ENCODE results near the gene THAP12.
"Not testable (repeated sequence)": the region's sequence is repeated elsewhere in the genome, so short reads cannot be mapped to it uniquely, and the experiment has no call there.

Gene THAP12

DNA sequence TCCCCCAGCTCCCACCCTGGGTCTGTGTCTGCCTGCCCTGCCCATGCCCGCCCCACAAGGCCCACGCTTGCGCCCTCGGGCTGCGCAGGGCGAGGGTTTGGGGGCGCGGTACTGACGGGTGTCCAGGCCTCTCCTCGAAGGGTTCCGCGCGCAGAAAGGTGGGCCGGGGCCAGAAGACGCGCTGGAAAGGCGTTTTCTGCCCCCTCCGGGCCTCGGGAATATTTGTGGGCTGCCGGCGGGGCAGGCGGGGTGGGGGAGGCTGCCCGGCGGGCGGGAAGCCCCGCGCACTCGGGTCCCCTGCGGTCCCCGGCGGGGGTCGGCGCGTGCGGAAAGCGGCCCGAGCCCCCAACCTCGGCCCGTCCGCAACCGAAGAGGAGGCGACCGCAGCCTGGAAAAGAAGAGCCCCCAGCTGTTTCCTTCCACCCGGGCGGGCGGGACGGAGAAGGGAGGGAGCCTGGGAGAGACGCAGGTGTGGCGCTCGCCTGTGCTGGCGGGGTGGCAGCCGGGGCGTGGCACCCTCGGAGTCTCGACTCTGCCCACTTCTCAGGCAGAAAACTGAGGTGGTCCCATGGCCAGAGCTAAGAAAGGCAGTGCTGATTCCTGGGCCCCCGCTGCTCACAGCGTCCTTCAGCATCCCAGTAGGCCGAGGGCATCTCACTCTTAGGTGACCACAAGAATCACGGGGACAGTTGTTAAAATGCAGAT is 59.0 kb downstream of the THAP12 start:
- H3K27me3 ChIP-seq (ENCODE audit: insufficient read depth, poor library complexity, severe bottlenecking): no peaks in the 10 kb centered on the region
- no peak overlapping the region for H3K27ac ChIP-seq (ENCODE audit: poor library complexity, severe bottlenecking)
- no peak overlapping the region for H3K4me3 ChIP-seq (ENCODE audit: severe bottlenecking)
- DNase-seq (ENCODE audit: low spot score): no peak
- TF ChIP-seq, protein P1, sequence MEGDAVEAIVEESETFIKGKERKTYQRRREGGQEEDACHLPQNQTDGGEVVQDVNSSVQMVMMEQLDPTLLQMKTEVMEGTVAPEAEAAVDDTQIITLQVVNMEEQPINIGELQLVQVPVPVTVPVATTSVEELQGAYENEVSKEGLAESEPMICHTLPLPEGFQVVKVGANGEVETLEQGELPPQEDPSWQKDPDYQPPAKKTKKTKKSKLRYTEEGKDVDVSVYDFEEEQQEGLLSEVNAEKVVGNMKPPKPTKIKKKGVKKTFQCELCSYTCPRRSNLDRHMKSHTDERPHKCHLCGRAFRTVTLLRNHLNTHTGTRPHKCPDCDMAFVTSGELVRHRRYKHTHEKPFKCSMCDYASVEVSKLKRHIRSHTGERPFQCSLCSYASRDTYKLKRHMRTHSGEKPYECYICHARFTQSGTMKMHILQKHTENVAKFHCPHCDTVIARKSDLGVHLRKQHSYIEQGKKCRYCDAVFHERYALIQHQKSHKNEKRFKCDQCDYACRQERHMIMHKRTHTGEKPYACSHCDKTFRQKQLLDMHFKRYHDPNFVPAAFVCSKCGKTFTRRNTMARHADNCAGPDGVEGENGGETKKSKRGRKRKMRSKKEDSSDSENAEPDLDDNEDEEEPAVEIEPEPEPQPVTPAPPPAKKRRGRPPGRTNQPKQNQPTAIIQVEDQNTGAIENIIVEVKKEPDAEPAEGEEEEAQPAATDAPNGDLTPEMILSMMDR (IDR thresholded peaks at IDR 0.05; ENCODE audit: poor library complexity, severe bottlenecking): no peak
- H3K4me1 ChIP-seq (ENCODE audit: insufficient read depth, poor library complexity, severe bottlenecking): no peaks in the 10 kb centered on the region
- H3K9me3 ChIP-seq (ENCODE audit: severe bottlenecking): no peaks in the 10 kb centered on the region
- no peaks in the 10 kb centered on the region for H3K36me3 ChIP-seq (ENCODE audit: low read depth)
- no peak for ATAC-seq (ENCODE audit: low read depth)

DNA sequence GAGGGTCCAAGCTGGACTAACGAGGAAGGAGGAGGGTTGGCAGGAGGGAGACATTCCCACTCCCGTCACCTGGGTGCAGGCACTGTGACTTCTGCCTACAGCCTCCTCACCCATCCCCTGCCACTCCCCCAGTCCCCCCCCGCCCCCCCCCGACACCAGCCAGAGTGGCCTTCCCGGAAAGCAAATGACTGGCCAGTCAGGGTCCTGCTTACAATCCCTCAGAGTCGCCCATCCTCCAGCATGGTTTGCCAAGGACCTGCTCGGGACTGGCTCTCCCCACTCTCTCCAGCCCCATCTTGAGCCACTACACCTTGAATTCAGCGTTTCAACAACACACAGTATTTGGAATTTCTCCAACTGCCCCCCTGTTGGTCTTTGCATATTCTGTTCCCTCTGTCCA is 59.6 kb downstream of the THAP12 start:
- no peak overlapping the region for H3K4me3 ChIP-seq (ENCODE audit: severe bottlenecking)
- no peaks in the 10 kb centered on the region for H3K4me1 ChIP-seq (ENCODE audit: insufficient read depth, poor library complexity, severe bottlenecking)
- no peaks in the 10 kb centered on the region for H3K36me3 ChIP-seq (ENCODE audit: low read depth)
- DNase-seq (ENCODE audit: low spot score) (no peak), ATAC-seq (ENCODE audit: low read depth) (no peak)
- H3K27ac ChIP-seq (ENCODE audit: poor library complexity, severe bottlenecking): no peak overlapping the region
- no peaks in the 10 kb centered on the region for H3K27me3 ChIP-seq (ENCODE audit: insufficient read depth, poor library complexity, severe bottlenecking)
- H3K9me3 ChIP-seq (ENCODE audit: severe bottlenecking): no peaks in the 10 kb centered on the region
- TF ChIP-seq, protein P1 (IDR thresholded peaks at IDR 0.05; ENCODE audit: poor library complexity, severe bottlenecking): no peak

DNA sequence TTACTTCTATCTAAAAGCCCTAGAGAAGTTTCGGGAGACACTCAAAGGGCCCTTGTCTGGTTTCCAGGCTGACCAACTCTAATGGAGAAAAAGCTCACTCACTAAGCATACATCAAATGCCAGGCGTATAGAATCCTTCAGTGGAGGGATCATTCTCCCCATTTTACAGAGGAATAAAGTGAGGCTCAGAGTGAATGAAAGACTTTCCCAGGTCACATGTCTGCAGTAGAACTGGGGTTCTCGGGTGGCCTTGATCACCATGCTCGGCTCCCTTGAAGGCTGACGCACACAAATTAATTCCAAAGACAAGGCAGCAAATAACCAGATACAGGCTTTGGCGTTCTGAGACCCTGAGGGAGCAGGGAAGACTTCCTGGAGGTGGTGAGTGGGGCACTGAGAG is 60.0 kb downstream of the THAP12 start:
- Histone ChIP-seq H3K36me3 (ENCODE audit: low read depth) (no peaks in the 10 kb centered on the region), H3K4me1 (ENCODE audit: insufficient read depth, poor library complexity, severe bottlenecking) (no peaks in the 10 kb centered on the region), H3K9me3 (ENCODE audit: severe bottlenecking) (no peaks in the 10 kb centered on the region), H3K27me3 (ENCODE audit: insufficient read depth, poor library complexity, severe bottlenecking) (no peaks in the 10 kb centered on the region), H3K4me3 (ENCODE audit: severe bottlenecking) (no peak overlapping the region), H3K27ac (ENCODE audit: poor library complexity, severe bottlenecking) (no peak overlapping the region)
- ATAC-seq (ENCODE audit: low read depth): no peak
- TF ChIP-seq, protein P1 (IDR thresholded peaks at IDR 0.05; ENCODE audit: poor library complexity, severe bottlenecking): no peak
- no peak for DNase-seq (ENCODE audit: low spot score)

DNA sequence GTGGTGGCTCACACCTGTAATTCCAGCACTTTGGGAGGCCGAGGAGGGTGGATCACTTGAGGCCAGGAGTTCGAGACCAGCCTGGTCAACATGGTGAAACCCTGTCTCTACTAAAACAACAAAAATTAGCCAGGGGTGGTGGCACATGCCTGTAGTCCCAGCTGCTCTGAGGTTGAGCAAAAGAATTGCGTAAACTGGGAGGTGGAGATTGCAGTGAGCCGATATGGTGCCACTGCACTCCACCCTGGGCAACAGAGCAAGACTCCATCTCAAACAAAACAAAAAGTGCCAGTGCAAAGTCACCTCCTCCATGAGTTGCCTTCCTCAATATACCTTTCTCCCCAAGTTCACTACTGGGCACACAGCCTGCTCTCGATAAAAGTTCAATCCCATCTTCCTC is 61.1 kb downstream of the THAP12 start:
- not testable (repeated sequence) for DNase-seq (ENCODE audit: low spot score); H3K4me3 ChIP-seq (ENCODE audit: severe bottlenecking); H3K27ac ChIP-seq (ENCODE audit: poor library complexity, severe bottlenecking); H3K9me3 ChIP-seq (ENCODE audit: severe bottlenecking); H3K36me3 ChIP-seq (ENCODE audit: low read depth); H3K27me3 ChIP-seq (ENCODE audit: insufficient read depth, poor library complexity, severe bottlenecking); H3K4me1 ChIP-seq (ENCODE audit: insufficient read depth, poor library complexity, severe bottlenecking); ATAC-seq (ENCODE audit: low read depth)

DNA sequence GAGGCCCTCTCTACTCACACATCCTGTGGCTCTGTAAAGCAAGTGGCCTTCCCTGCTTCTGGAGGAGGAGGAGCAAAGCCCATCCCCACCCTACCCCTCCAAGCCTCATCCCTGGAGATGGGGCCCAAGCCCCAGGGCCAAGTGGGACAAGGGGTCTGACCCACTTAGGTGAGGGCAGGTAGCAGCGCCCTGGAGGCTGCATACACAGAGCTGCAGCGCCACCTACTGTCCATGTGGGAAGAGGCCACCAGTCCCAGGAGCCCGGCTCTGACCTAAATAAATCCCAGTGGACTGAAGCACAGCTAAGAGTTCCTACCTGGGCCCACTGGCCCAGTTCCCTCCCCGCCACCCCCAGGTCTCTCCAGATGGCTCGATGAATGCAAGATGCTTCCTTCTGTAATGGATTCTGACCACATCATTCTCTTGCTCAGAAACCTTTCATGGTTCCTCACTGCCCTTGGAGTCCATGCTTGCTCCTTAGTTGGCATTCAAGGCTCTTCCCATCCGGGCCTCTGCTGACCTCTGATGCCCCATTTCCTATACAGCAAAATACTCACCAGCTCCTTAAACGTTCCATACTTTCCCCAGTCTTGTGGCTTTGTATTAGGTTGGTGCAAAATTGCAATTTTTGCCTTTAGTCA is 62.1 kb downstream of the THAP12 start:
- H3K4me1 ChIP-seq (ENCODE audit: insufficient read depth, poor library complexity, severe bottlenecking): no peaks in the 10 kb centered on the region
- H3K27ac ChIP-seq (ENCODE audit: poor library complexity, severe bottlenecking): no peak overlapping the region
- H3K9me3 ChIP-seq (ENCODE audit: severe bottlenecking): no peaks in the 10 kb centered on the region
- TF ChIP-seq, protein P1 (IDR thresholded peaks at IDR 0.05; ENCODE audit: poor library complexity, severe bottlenecking): peak; percentile 88
- H3K4me3 ChIP-seq (ENCODE audit: severe bottlenecking): no peak overlapping the region
- H3K36me3 ChIP-seq (ENCODE audit: low read depth): no peaks in the 10 kb centered on the region
- H3K27me3 ChIP-seq (ENCODE audit: insufficient read depth, poor library complexity, severe bottlenecking): no peaks in the 10 kb centered on the region
- DNase-seq (ENCODE audit: low spot score) (peak; percentile 77), ATAC-seq (ENCODE audit: low read depth) (peak; percentile 92)
